GM08714 (cell line): ENCODE measurements around the gene ATG16L2.
"Not testable (repeated sequence)": the region's sequence is repeated elsewhere in the genome, so short reads cannot be mapped to it uniquely, and the experiment has no call there.

Experiments used
- H3K4me3 ChIP-seq: fragments of 200-500 bp; sonication (Bioruptor generic); 2 replicates; pipeline ENCODE4 v1.5.1; 2014; ENCODE audit warnings: mild to moderate bottlenecking, low read length, inconsistent platforms
- ZNF274 ChIP-seq: IDR thresholded peaks from 2 replicates; pipeline ENCODE4 v1.6.1; 2012; ENCODE audit warnings: mild to moderate bottlenecking, low read depth, low read length

Gene ATG16L2

GRCh38 chr11:72783144-72783905 lies 30.9 kb upstream of the ATG16L2 start:
- H3K4me3 ChIP-seq = no peak overlapping the region
- TF ChIP-seq ZNF274 = no peak

- no peak overlapping the region for H3K4me3 ChIP-seq
- no peak for TF ChIP-seq ZNF274
Measured at GRCh38 chr11:72784662-72785061, 29.5 kb upstream of the ATG16L2 start.

- TF ChIP-seq ZNF274 = no peak
Measured at GRCh38 chr11:72786305-72787215, 27.7 kb upstream of the ATG16L2 start.

GRCh38 chr11:72787216-72788104 lies 26.8 kb upstream of the ATG16L2 start:
- TF ChIP-seq ZNF274 = no peak
- H3K4me3 ChIP-seq = no peak overlapping the region

More at GRCh38 chr11:72786305-72787215, 27.7 kb upstream of the ATG16L2 start:
- no peak overlapping the region for H3K4me3 ChIP-seq

GRCh38 chr11:72788241-72788640 lies 26.0 kb upstream of the ATG16L2 start:
- TF ChIP-seq ZNF274 = no peak
- H3K4me3 ChIP-seq = no peak overlapping the region

- no peak for TF ChIP-seq ZNF274
- no peak overlapping the region for H3K4me3 ChIP-seq
Measured at GRCh38 chr11:72789493-72790131, 24.6 kb upstream of the ATG16L2 start.

GRCh38 chr11:72791228-72791627 lies 23.0 kb upstream of the ATG16L2 start:
- H3K4me3 ChIP-seq = not testable (repeated sequence)

GRCh38 chr11:72792437-72793021 lies 21.7 kb upstream of the ATG16L2 start:
- H3K4me3 ChIP-seq = no peak overlapping the region
- TF ChIP-seq ZNF274 = no peak

- no peak for TF ChIP-seq ZNF274
- H3K4me3 ChIP-seq = peak overlapping the region; percentile 35; the same call in 1 of the 2 replicates
Measured at GRCh38 chr11:72793076-72793424, 21.2 kb upstream of the ATG16L2 start.

GRCh38 chr11:72793425-72794367 lies 20.5 kb upstream of the ATG16L2 start, which contains the start of gene STARD10:
Gene STARD10, minus strand, starts transcription at chr11:72794047. Its CDS starts 12,866 bp downstream, at chr11:72781181.
- peak within 1 kb of the TSS; percentile 73; the same call in 1 of the 2 replicates for H3K4me3 ChIP-seq
- no peak for TF ChIP-seq ZNF274

- no peak for TF ChIP-seq ZNF274
- no peak overlapping the region for H3K4me3 ChIP-seq
Measured at GRCh38 chr11:72798361-72798760, 15.8 kb upstream of the ATG16L2 start.

GRCh38 chr11:72799441-72799840 lies 14.8 kb upstream of the ATG16L2 start:
- TF ChIP-seq ZNF274 = no peak
- H3K4me3 ChIP-seq = no peak overlapping the region

- H3K4me3 ChIP-seq = no peak overlapping the region
- no peak for TF ChIP-seq ZNF274
Measured at GRCh38 chr11:72802822-72803221, 11.4 kb upstream of the ATG16L2 start.
